Sigmoid colon (tissue), 7 donors: ENCODE data around the gene ACOD1. TPM values are rescaled to one million over a fixed set of nuclear protein-coding genes. Genes with fewer than 3 reads are reported as not detected.
"Not testable (repeated sequence)": the region's sequence is repeated elsewhere in the genome, so short reads cannot be mapped to it uniquely, and the experiment has no call there.

Experiments used
- DNase-seq: peaks from one replicate; pipeline ENCODE4 v3.0.0-alpha.2; 2019
- H3K27ac ChIP-seq, 4 donors: fragments of 200-600 bp; sonication (generic); one replicate each; pipeline ENCODE4 v1.5.1; 2016 to 2019; ENCODE audit warnings: mild to moderate bottlenecking in 1 of 4
- H3K27me3 ChIP-seq, 3 donors: fragments of 200-600 bp; sonication (generic); one replicate each; pipeline ENCODE4 v1.5.1; 2019; ENCODE audit warnings: mild to moderate bottlenecking in 1 of 3
- H3K36me3 ChIP-seq, 4 donors: fragments of 200-600 bp; sonication (generic); one replicate each; pipeline ENCODE4 v1.5.1; 2016 to 2019
- H3K4me1 ChIP-seq, 4 donors: fragments of 200-600 bp; sonication (generic); one replicate each; pipeline ENCODE4 v1.5.1; 2017 to 2019
- H3K4me3 ChIP-seq, 4 donors: fragments of 200-600 bp; sonication (generic); one replicate each; pipeline ENCODE4 v1.5.1; 2017 to 2019; ENCODE audit warnings: mild to moderate bottlenecking in 2 of 4, moderate library complexity in 1 of 4
- H3K9me3 ChIP-seq, 4 donors: fragments of 200-600 bp in 3 of 4; sonication (generic) in 3 of 4; one replicate each; pipeline versions ENCODE4 v1.5.1 to v1.6.1; 2013 to 2019
- CTCF ChIP-seq, 4 experiments: fragments of 450-650 bp in 3 of 4; fragments of 200-600 bp in 1 of 4; IDR thresholded peaks; one replicate each; pipeline ENCODE4 v1.5.1; 2016 to 2019; ENCODE audit warnings: antibody characterized with exemption in 4 of 4, mild to moderate bottlenecking in 3 of 4, moderate library complexity in 2 of 4
- EP300 ChIP-seq, 4 donors: sonication (generic); formaldehyde crosslinking; IDR thresholded peaks; one replicate each; pipeline ENCODE4 v1.6.1; 2017; ENCODE audit warnings: antibody characterized with exemption in 4 of 4
- POLR2A ChIP-seq, 2 donors: fragments of 450-650 bp; IDR thresholded peaks; one replicate each; pipeline ENCODE4 v1.6.1; 2016; ENCODE audit warnings: antibody characterized with exemption in 2 of 2, mild to moderate bottlenecking in 2 of 2, moderate library complexity in 2 of 2
- POLR2AphosphoS5 ChIP-seq, 4 donors: sonication (generic); formaldehyde crosslinking; IDR thresholded peaks; one replicate each; pipeline ENCODE4 v1.6.1; 2017; ENCODE audit warnings: antibody characterized with exemption in 4 of 4
- WGBS, 2 donors: extraction: QIAGEN DNeasy Blood & Tissue Kit; methylation state at CpG; one replicate each; pipeline ENCODE4 v1.1.7; 2013; 5-methylcytosine and 5-hydroxymethylcytosine counted together
- intact Hi-C: fragments of 100-400 bp; cut with DNase I; formaldehyde crosslinking; loops from one replicate; pipeline ENCODE4 v1.15.1; 2023
- polyA plus RNA-seq, 3 donors: library from polyadenylated mRNA; stranded (reverse); fragments of 200-250 nt; gene quantifications; one replicate each; pipeline ENCODE4 v1.2.3, GENCODE V29; 2013
- total RNA-seq, 4 donors: library from RNA; depleted of rRNA; stranded (reverse); fragments of >200 nt; gene quantifications; one replicate each; pipeline ENCODE4 v1.1.0, GENCODE V29; 2016
- donor health status: healthy with polysubstance abuse.
- donor health status: Bipolar disorder and iron deficiency.
- donor health status: healthy.

The ACOD1 gene
- total and polyA plus RNA-seq, 7 donors = 0.10 TPM; not detected in 6

DNA sequence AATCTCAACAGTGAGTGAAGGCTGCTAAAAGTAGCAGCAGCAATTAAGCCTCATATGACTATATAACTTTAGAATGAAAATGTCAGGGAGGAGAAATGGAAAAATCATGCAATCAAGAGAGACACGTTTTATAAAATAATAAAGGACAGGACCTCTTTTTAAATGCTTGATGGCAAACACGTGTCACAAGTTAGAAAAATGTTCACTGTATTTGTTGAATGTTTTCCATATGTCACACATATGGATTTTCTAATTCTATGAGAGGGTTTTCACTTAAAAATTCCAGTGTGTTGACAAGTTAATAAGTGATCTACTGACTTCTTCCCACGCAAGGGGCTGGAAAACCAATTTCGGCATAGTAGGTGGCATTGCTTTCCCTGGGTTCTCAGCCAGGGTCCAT, 34.4 kb upstream of the ACOD1 start:
- WGBS, 2 donors = 37 to 74% methylated on average over 4 of the region's 4 CpGs
- no peaks in the 10 kb centered on the region for H3K27me3 ChIP-seq
- H3K36me3 ChIP-seq = no peaks in the 10 kb centered on the region
- no peak overlapping the region for H3K4me3 ChIP-seq
- no peak for DNase-seq
- no peaks in the 10 kb centered on the region for H3K4me1 ChIP-seq
- intact Hi-C loops = no loop called here
- TF ChIP-seq CTCF (IDR thresholded peaks at IDR 0.05) (no peak), EP300 (IDR thresholded peaks at IDR 0.05) (no peak), POLR2AphosphoS5 (IDR thresholded peaks at IDR 0.05) (no peak), POLR2A (IDR thresholded peaks at IDR 0.05) (no peak)
- H3K9me3 ChIP-seq = no peaks in the 10 kb centered on the region
- no peak overlapping the region for H3K27ac ChIP-seq

GRCh38 chr13:76917095-76917494, 31.2 kb upstream of the ACOD1 start:
- Histone ChIP-seq H3K27ac (no peak overlapping the region), H3K27me3 (no peaks in the 10 kb centered on the region), H3K9me3 (no peaks in the 10 kb centered on the region), H3K4me1 (no peaks in the 10 kb centered on the region), H3K4me3 (no peak overlapping the region), H3K36me3 (no peaks in the 10 kb centered on the region)
- intact Hi-C loops = no loop called here
- DNase-seq = no peak
- WGBS, 2 donors = 88 to 93% methylated on average over 1 of the region's 1 CpG
- no peak for TF ChIP-seq POLR2A (IDR thresholded peaks at IDR 0.05)
- no peak for TF ChIP-seq EP300 (IDR thresholded peaks at IDR 0.05)
- TF ChIP-seq POLR2AphosphoS5 (IDR thresholded peaks at IDR 0.05) = no peak
- no peak for TF ChIP-seq CTCF (IDR thresholded peaks at IDR 0.05)

DNA sequence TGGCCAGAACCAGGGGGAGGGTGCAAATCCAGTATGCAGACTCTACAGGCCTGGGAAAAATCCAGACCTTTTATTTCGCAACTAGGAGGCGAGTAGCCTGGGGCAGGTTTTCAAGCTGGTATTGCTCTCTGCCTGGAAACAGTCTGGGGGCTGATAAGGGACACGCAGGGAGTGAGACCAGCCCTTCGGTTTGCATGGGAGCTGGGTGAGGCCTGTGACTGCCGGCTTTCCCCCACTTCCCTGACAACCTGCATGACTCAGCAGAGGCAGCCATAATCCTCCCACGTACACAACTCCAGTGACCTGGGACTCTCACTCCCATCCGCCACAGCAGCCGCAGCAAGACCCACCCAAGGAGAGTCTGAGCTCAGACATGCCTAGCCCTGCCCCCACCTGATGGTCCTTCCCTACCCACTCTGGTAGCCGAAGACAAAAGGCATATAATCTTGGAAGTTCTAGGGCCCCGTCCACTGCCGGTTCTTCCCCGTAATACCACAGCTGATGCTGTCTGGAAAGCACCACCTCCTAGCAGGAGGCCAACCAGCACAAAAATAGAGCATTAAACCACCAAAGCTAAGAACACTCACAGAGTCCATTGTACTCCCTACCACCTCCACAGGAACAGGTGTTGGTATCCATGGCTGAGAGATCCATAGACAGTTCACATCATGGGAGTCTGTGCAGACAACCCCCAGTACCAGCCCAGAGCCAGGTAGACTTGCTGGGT, 30.4 kb upstream of the ACOD1 start:
- 88 to 92% methylated on average over 12 of the region's 12 CpGs for WGBS, 2 donors
- H3K27me3 ChIP-seq, DNase-seq, intact Hi-C loops, H3K9me3 ChIP-seq, H3K4me3 ChIP-seq, H3K27ac ChIP-seq, H3K4me1 ChIP-seq, H3K36me3 ChIP-seq: not testable (repeated sequence)

DNA sequence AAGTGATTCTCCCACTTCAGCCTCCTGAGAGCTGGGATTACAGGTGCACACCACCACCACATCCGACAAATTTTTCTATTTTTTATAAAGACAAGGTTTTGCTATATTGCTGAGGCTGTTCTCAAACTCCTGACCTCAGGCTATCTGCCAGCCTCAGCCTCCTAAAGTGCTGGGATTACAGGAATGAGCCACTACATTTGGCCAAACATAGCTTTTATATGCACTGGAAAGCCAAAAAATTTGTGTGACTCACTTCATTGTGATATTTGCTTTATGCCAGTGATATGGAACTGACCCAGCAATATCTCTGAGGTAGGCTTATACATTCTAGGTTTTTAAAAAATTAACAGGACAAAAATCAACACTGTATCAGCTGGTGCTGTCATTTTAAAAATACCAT, 26.8 kb upstream of the ACOD1 start:
- intact Hi-C loops = no loop called here

DNA sequence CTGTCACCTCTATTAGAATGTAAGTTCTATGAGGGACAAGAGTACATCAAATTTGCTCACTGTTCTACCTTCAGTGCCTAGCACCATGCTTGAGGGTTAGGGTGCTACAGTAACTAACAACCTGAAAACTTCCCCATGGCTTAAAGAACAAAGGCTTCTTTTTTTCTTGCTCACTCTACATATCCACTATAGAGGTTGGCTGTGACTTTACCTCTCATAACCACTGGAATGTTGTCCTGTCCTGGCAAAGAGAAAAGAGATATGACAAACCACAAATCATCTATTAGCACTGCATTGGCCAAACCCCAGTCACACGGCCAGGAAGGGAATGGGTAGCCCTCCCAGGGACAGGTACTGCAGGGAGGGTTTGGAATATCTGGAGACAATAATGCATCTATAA, 23.2 kb upstream of the ACOD1 start:
- Histone ChIP-seq H3K4me1 (no peaks in the 10 kb centered on the region), H3K4me3 (no peak overlapping the region), H3K27ac (no peak overlapping the region), H3K9me3 (no peaks in the 10 kb centered on the region), H3K36me3 (no peaks in the 10 kb centered on the region), H3K27me3 (no peaks in the 10 kb centered on the region)
- intact Hi-C loops = no loop called here
- DNase-seq = no peak
- no peak for TF ChIP-seq CTCF (IDR thresholded peaks at IDR 0.05)
- TF ChIP-seq POLR2AphosphoS5 (IDR thresholded peaks at IDR 0.05) = no peak
- no peak for TF ChIP-seq EP300 (IDR thresholded peaks at IDR 0.05)
- 40 to 80% methylated on average over 1 of the region's 1 CpG for WGBS, 2 donors

More for the DNA sequence above, 26.8 kb upstream of the ACOD1 start:
- H3K27ac ChIP-seq = no peak overlapping the region
- H3K27me3 ChIP-seq = no peaks in the 10 kb centered on the region
- 90 to 95% methylated on average over 1 of the region's 1 CpG for WGBS, 2 donors
- no peak for DNase-seq
- no peaks in the 10 kb centered on the region for H3K9me3 ChIP-seq
- no peak for TF ChIP-seq POLR2A (IDR thresholded peaks at IDR 0.05)
- no peak for TF ChIP-seq CTCF (IDR thresholded peaks at IDR 0.05)
- TF ChIP-seq EP300 (IDR thresholded peaks at IDR 0.05) = no peak
- no peak for TF ChIP-seq POLR2AphosphoS5 (IDR thresholded peaks at IDR 0.05)
- H3K4me3 ChIP-seq = no peak overlapping the region
- no peaks in the 10 kb centered on the region for H3K36me3 ChIP-seq
- H3K4me1 ChIP-seq = no peaks in the 10 kb centered on the region
